SIG-M5 treated with dmso at 0.1 percent for 504 hours (cell line): Measurements from ENCODE around the gene KCNH8.
A peak's percentile ranks its signal among the peaks of the same experiment; 100 is the strongest.

Source experiments
- DNase-seq: peaks from one replicate; lab custom pipeline; 2025; ENCODE audit not compliant: unreplicated experiment; lab: John Stamatoyannopoulos, UW

The KCNH8 gene

DNA sequence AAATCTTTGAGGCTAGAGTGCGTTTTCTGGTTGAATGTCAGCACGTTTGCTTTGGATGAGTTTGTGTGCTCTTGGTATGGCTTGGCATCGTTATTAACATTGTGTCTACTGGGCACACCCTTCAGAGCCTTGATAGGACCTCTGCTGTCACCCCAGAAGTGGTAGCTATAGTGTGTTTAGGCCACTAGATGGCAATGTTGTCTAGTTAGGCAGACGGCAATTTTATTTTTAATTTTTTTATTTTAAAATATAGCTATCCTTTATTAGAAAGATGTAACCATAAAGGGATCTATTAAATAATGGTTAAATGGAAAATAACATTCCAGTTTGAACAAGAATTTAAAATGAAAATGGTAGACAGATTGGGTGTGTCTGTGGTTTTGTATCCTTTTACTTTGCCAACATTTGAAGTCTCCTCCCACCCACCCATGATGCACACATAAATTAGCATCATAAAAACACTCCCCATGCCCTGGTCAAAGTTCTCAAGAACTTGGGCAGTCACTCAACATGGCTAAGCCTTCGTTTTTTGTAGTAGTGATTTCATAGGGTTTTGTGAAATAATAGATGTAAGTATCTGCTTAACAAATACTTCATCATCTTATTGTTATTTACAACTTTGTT lies 200.7 kb downstream of the KCNH8 start:
- peak; percentile 47 for DNase-seq

- DNase-seq, result no peak
Measured at GRCh38 chr3:19357947-19358346, 209.6 kb downstream of the KCNH8 start.

- no peak for DNase-seq
Measured at GRCh38 chr3:19363071-19363470, 214.8 kb downstream of the KCNH8 start.

DNA sequence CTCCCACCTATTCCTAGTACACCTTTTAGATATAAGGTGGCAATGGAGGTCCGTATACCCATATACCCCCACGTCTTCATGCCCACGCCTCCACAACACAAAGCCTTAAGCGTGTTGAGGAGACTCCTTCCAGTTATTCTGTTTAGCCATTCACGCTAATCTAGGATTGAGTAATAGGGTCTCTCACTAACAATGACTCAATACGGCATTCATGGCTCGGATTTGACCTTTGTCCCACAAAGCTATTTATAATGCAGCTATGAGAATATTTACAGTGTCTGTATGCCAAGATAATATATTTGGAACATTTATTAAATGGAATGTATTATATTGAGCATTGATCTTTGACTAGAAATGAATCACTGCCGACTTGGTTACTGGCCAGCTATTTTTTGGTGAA lies 215.8 kb downstream of the KCNH8 start:
- DNase-seq, result no peak

GRCh38 chr3:19365471-19365870 lies 217.2 kb downstream of the KCNH8 start:
- DNase-seq, result no peak

- no peak for DNase-seq
Measured at GRCh38 chr3:19384868-19385267, 236.6 kb downstream of the KCNH8 start.

DNA sequence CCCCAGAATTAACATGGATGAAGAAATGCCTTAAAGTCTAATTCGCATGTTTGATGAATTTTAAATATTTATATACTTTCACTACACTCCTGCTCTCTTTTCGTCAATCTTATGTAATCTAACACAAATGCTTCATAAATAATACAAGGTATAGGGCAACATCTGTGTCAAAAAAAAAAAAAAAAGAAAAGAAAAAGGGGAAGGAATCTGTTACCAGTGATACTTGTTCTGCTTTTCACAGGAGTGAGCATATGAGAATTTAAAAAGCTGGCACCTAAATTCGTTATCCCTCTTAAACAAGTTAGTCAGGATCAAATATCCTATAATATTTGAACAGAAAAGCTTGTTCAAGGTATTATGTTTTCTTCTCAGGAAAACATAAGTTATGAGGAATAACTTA lies 243.8 kb downstream of the KCNH8 start:
- DNase-seq, result no peak

DNA sequence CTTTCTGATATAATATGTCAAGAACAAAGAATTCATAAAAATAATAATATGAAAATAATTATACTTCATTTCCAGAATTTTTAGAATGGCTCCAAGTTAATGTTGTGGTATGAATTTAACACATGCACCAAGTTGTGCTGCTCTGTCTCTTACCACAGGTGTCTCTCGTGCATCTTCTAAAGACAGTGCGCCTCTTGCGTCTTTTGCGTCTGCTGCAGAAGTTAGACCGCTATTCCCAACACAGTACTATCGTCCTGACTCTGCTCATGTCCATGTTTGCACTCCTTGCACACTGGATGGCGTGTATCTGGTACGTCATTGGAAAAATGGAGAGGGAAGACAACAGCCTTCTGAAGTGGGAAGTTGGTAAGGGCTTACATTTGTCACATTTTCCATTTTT lies 246.6 kb downstream of the KCNH8 start:
- no peak for DNase-seq

GRCh38 chr3:19396726-19397125 lies 248.4 kb downstream of the KCNH8 start:
- DNase-seq, result no peak

GRCh38 chr3:19399356-19399755 lies 251.0 kb downstream of the KCNH8 start:
- no peak for DNase-seq

- DNase-seq, result no peak
Measured at GRCh38 chr3:19399836-19400235, 251.5 kb downstream of the KCNH8 start.

DNA sequence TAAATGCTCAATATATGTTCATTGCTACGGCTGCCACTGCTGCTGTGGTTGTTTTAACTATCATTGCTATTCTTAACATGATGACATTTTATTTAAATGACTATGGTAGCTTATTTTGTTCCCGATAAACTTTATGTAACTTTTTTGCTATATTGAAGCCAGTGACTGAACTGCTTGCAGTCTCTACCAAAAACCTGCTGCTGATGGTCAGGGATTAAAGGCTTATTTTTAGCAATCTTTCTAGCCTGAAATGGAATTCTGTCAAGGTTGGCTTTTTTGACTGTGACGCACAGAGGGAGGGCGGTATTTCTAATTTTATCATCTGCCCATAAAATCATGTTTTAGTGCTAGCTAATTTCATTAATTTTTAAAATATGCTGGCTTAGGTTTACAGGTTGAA lies 271.8 kb downstream of the KCNH8 start:
- no peak for DNase-seq

- no peak for DNase-seq
Measured at GRCh38 chr3:19425825-19426224, 277.5 kb downstream of the KCNH8 start.

GRCh38 chr3:19427422-19428149 lies 279.3 kb downstream of the KCNH8 start:
- no peak for DNase-seq

- no peak for DNase-seq
Measured at GRCh38 chr3:19428729-19429128, 280.4 kb downstream of the KCNH8 start.

GRCh38 chr3:19432669-19433068 lies 284.4 kb downstream of the KCNH8 start:
- DNase-seq, result no peak

GRCh38 chr3:19436746-19437145 lies 288.4 kb downstream of the KCNH8 start:
- no peak for DNase-seq

DNA sequence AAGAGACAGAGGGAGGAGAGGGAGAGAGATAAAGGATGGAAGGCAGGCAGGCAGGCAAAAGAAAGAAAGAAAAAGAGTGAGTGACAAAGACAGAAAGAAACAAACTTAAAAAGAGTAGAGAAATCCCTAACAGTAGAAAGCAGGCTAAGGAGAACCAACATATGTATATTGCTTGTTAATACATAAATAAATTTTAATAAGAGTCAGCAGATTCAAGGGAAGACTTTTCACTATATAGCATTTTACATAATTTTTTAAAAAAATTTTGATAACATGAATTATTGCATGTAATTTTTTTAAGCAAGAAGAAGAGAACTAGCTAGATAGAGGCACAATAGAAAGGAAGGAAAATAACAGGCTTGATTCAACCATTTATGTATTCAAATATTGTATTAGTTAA lies 291.6 kb downstream of the KCNH8 start:
- no peak for DNase-seq

- DNase-seq, result no peak
Measured at GRCh38 chr3:19446138-19446537, 297.8 kb downstream of the KCNH8 start.

DNA sequence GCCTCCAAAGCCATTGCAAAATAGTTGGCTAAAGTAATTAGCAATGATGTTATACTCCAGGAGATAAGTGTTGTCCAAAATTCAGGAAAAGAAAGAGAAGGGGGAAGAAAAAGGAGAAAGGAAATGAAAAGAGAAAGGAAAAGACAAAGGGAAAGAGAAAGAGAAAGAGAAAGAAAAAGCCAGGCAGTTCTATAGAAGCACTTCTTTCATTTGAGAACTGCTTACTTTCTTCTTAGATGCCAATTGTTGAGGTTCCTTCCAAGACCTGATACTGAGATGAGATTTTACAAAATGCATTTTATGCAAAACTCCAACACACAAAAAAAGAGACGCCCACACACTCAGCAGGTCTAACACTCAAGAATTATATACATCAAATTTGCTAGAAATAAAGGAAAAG lies 298.4 kb downstream of the KCNH8 start:
- no peak for DNase-seq

- DNase-seq, result no peak
Measured at GRCh38 chr3:19455546-19455945, 307.2 kb downstream of the KCNH8 start.

- DNase-seq, result no peak
Measured at GRCh38 chr3:19456738-19457137, 308.4 kb downstream of the KCNH8 start.

DNA sequence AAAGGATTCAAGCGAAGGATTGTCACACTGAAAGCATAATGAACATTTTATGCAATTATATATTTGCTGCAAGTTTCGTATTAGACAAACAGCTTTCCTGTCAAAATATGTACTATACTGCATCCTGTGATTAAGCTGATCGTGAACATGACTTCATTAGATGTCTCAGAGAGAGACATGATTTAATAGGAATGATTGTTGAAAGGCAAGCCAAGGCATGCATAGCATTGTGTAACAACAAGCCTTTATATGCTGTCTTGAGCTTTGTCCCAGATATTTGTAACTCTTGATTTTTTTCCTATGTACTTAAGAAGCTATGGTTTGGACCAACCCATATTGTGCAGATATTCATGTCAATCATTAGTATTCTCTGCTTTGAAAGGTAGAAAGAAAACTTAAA lies 309.1 kb downstream of the KCNH8 start:
- no peak for DNase-seq
